K562 (cell line): ENCODE measurements around the gene CEACAM20. TPM values are rescaled to one million over a fixed set of nuclear protein-coding genes. Genes with fewer than 3 reads are reported as not detected.

ENCODE experiments used
- CHD2 ChIP-seq: IDR thresholded peaks from 2 replicates; pipeline ENCODE4 v1.6.1; 2011; ENCODE audit warnings: low read depth, low read length
- CHD4 ChIP-seq: fragments of 200-600 bp; sonication (generic); IDR thresholded peaks from 3 replicates; pipeline ENCODE4 v1.6.1; 2012; ENCODE audit warnings: low read depth, mild to moderate bottlenecking, mixed read lengths, low read length, inconsistent platforms; ENCODE audit not compliant: insufficient read depth, insufficient replicate concordance, poor library complexity, severe bottlenecking
- DMBX1 ChIP-seq: fragments of 250-450 bp; sonication (Bioruptor Pico); IDR thresholded peaks from 2 replicates; pipeline ENCODE4 v1.8.0; 2022; ENCODE audit warnings: inconsistent platforms, mild to moderate bottlenecking, moderate library complexity, borderline replicate concordance
- GTF2A2 ChIP-seq: IDR thresholded peaks from 2 replicates; pipeline ENCODE4 v1.6.1; 2016; ENCODE audit warnings: mild to moderate bottlenecking, missing genetic modification characterization, missing compliant biosample characterization
- HDAC1 ChIP-seq, 2 experiments: fragments of 450-650 bp; IDR thresholded peaks; 2 replicates each; pipeline ENCODE4 v1.6.1; 2016 to 2017; ENCODE audit warnings: inconsistent platforms in 1 of 2, mild to moderate bottlenecking in 1 of 2, moderate library complexity in 1 of 2
- KLF10 ChIP-seq: fragments of 250-450 bp; sonication (Bioruptor Pico); IDR thresholded peaks from 2 replicates; pipeline ENCODE4 v1.6.1; 2021; ENCODE audit warnings: matching md5 sums
- MBD1 ChIP-seq: fragments of 250-450 bp; sonication (Bioruptor Pico); IDR thresholded peaks from 2 replicates; pipeline ENCODE4 v1.8.0; 2022; ENCODE audit warnings: inconsistent platforms
- MCM3 ChIP-seq: fragments of 450-650 bp; IDR thresholded peaks from 2 replicates; pipeline ENCODE4 v1.6.1; 2016
- NR0B1 ChIP-seq: fragments of 450-650 bp; IDR thresholded peaks from one replicate; pipeline ENCODE4 v1.6.1; 2018; ENCODE audit warnings: mild to moderate bottlenecking, moderate library complexity; ENCODE audit not compliant: partially characterized antibody
- PTRF ChIP-seq: fragments of 450-650 bp; IDR thresholded peaks from 2 replicates; pipeline ENCODE4 v1.6.1; 2016; ENCODE audit warnings: mild to moderate bottlenecking, missing genetic modification characterization, missing compliant biosample characterization
- SAFB ChIP-seq: fragments of 200-400 bp; formaldehyde crosslinking; IDR thresholded peaks from 2 replicates; pipeline ENCODE4 v1.6.1; 2017; ENCODE audit warnings: low read depth, low read length, borderline replicate concordance
- TSC22D4 ChIP-seq: fragments of 450-650 bp; IDR thresholded peaks from 2 replicates; pipeline ENCODE4 v1.6.1; 2016; ENCODE audit warnings: missing genetic modification characterization, missing biosample characterization, control low read depth
- ZBTB1 ChIP-seq: sonication (generic); formaldehyde crosslinking; IDR thresholded peaks from 2 replicates; pipeline ENCODE4 v1.8.1; 2023; ENCODE audit warnings: missing genetic modification reagents, low read depth, mild to moderate bottlenecking, borderline replicate concordance
- ZNF407 ChIP-seq: fragments of 450-650 bp; IDR thresholded peaks from 2 replicates; pipeline ENCODE4 v1.6.1; 2016; ENCODE audit warnings: low read depth
- polyA plus RNA-seq, 8 experiments: library from polyadenylated mRNA; depleted of rRNA in 4 of 8; stranded (reverse) in 5 of 8; unstranded in 3 of 8; fragments of >200 nt; fragmentation: Nextera tagmentation in 2 of 8; fragmentation: Illumina TruSeq in 1 of 8; extraction: Ambion mirVana in 2 of 8; extraction: Trizol in 1 of 8; gene quantifications; 2 replicates each; pipeline versions ENCODE4 v1.2.1 to v1.2.3, GENCODE V29; 2011 to 2014; ENCODE audit warnings: inconsistent platforms in 1 of 8, missing spikeins in 1 of 8
- total RNA-seq, 7 experiments: library from RNA; depleted of rRNA in 6 of 7; stranded (reverse); fragments of >200 nt in 6 of 7; fragmentation: Illumina TruSeq in 2 of 7; extraction: Trizol in 2 of 7; gene quantifications; 2 replicates each; pipeline versions ENCODE4 v1.2.1 to v1.2.3, GENCODE V29; 2011 to 2021; ENCODE audit warnings: low replicate concordance in 1 of 7

Gene CEACAM20
- total and polyA plus RNA-seq, 9 of the 15 experiments (the other 6 are each of a cell fraction or from before 2014, with no cell fraction given) = not detected

- TF ChIP-seq ZNF407 (no peak), CHD4 (no peak), MCM3 (no peak), CHD2 (no peak), MBD1 (CRISPR knock-in tag) (no peak), SAFB (no peak), ZBTB1 (CRISPR knock-in tag) (peak; percentile 76; the same call in 1 of the 2 replicates), HDAC1 (IDR thresholded peaks at IDR 0.05) (peak in 1 of 2 experiments; percentile 91; a peak in 2 of 4 replicates), GTF2A2 (no peak), PTRF (tag) (no peak), KLF10 (CRISPR knock-in tag) (no peak), DMBX1 (no peak), NR0B1 (no peak), TSC22D4 (no peak)
Observed at GRCh38 chr19:44499962-44500949, 29.2 kb downstream of the CEACAM20 start, which contains the start of gene ZNF180 (continued).
